Activated T-helper 17 cell treated with anti-CD3 and anti-CD28 coated beads, Interleukin-2, amount 50 U/mL, for 72 hours (primary cell): ENCODE data around the gene PNMT. TPM values are rescaled to one million over a fixed set of nuclear protein-coding genes. Genes with fewer than 3 reads are reported as not detected.

Source experiments
- ATAC-seq: fragments of 150-1000 bp; cut with Tn5 transposase; replicated peaks from 2 replicates; pipeline ENCODE4 v1.10.0; 2021; ENCODE audit warnings: mild to moderate bottlenecking, moderate library complexity
- H3K27ac Mint-ChIP-seq: one replicate; pipeline ENCODE4 v1.8.0; 2022; ENCODE audit warnings: mixed read lengths
- H3K27me3 Mint-ChIP-seq: one replicate; pipeline ENCODE4 v1.8.0; 2022; ENCODE audit warnings: mixed read lengths
- H3K36me3 Mint-ChIP-seq: one replicate; pipeline ENCODE4 v1.8.0; 2022; ENCODE audit warnings: low read depth, mild to moderate bottlenecking, mixed read lengths
- H3K4me1 Mint-ChIP-seq: one replicate; pipeline ENCODE4 v1.8.0; 2022; ENCODE audit warnings: mixed read lengths
- H3K4me3 Mint-ChIP-seq: one replicate; pipeline ENCODE4 v1.8.0; 2022; ENCODE audit warnings: mild to moderate bottlenecking, mixed read lengths
- H3K9me3 Mint-ChIP-seq: one replicate; pipeline ENCODE4 v1.8.0; 2022; ENCODE audit warnings: mixed read lengths
- total RNA-seq, 2 donors: library from RNA; stranded (reverse); gene quantifications; one replicate each; pipeline ENCODE4 v1.2.3, GENCODE V29; 2022

Gene PNMT
- total RNA-seq, 2 donors from 2014 or later, result not detected

DNA sequence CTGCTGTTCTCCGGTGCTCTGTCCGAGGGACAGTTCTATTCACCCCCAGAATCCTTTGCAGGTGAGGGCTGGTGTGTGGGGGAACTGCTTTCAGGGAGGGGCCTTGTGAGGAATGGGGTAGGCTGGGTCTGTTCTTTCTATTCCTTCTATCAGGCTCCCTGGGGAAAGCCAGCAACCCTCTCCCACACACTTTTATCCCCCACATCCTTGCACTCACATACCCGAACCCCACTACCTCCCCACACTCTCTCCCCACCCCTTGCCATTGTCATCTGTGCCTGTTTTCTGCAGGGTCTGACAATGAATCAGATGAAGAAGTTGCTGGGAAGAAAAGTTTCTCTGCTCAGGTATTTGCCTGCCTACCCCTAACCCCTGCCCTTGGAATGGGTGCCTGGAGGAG, 9.5 kb upstream of the PNMT start:
- no peak overlapping the region for H3K27ac Mint-ChIP-seq
- no peaks in the 10 kb centered on the region for H3K27me3 Mint-ChIP-seq

DNA sequence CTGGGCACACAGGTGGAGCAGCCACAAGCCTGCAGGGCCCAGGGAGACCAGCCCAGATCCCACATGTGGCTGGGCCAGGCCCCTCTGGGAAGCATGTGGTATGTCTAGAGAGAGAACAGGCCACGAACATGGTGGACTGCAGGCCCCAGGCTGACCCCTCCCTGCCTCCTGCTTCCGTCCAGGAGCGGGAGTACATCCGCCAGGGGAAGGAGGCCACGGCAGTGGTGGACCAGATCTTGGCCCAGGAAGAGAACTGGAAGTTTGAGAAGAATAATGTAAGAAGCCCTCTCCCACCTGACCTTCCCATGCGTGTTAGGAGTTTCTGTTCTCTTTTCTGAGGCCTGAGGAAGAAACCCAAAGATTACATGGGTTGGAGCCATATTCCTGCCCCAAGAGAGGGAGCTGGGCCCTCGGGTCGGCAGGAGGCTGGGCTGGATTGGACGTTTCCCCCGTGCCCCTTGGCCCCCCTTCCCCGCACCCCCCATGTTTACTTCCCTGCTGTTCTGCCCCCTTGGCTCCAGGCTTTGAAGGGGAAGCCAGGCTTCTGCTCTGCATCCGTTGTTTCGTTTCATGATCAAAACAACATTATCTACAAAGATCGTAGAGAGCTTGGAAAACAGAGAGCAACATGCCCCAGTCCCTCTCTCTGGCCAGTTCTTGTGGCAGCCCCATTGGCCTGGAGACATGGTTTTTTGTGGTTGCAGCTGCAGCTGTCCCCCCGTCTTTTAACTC, 8.8 kb upstream of the PNMT start:
- no peak overlapping the region for H3K27ac Mint-ChIP-seq
- H3K27me3 Mint-ChIP-seq, result no peaks in the 10 kb centered on the region
- no peaks in the 10 kb centered on the region for H3K4me1 Mint-ChIP-seq
- no peak overlapping the region for H3K4me3 Mint-ChIP-seq
- H3K9me3 Mint-ChIP-seq, result no peaks in the 10 kb centered on the region
- H3K36me3 Mint-ChIP-seq, result peaks cover 51% of the 10 kb centered on the region
- ATAC-seq, result no peak

More for the DNA sequence above, 9.5 kb upstream of the PNMT start:
- Mint-ChIP-seq H3K36me3 (peaks cover 54% of the 10 kb centered on the region), H3K4me1 (no peaks in the 10 kb centered on the region), H3K4me3 (no peak overlapping the region), H3K9me3 (no peaks in the 10 kb centered on the region)
- ATAC-seq, result no peak

DNA sequence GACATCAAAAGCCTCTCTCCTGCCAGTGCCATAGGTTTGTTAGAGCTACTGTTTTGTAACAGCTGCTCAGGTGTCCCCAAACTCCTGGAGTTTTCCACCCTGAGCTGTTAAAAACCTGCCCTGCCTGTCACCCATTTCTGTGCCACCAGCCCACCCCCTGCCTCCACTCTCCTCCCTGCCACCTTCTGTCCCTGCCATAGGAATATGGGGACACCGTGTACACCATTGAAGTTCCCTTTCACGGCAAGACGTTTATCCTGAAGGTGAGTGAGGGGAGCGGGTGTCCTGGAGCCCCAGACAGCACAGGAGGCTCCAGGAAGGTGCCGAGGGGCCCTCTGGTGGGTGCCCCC, 8.3 kb upstream of the PNMT start:
- peaks cover 47% of the 10 kb centered on the region for H3K36me3 Mint-ChIP-seq
- no peaks in the 10 kb centered on the region for H3K4me1 Mint-ChIP-seq
- no peak overlapping the region for H3K27ac Mint-ChIP-seq
- no peak for ATAC-seq
- no peak overlapping the region for H3K4me3 Mint-ChIP-seq
- no peaks in the 10 kb centered on the region for H3K27me3 Mint-ChIP-seq
- no peaks in the 10 kb centered on the region for H3K9me3 Mint-ChIP-seq

DNA sequence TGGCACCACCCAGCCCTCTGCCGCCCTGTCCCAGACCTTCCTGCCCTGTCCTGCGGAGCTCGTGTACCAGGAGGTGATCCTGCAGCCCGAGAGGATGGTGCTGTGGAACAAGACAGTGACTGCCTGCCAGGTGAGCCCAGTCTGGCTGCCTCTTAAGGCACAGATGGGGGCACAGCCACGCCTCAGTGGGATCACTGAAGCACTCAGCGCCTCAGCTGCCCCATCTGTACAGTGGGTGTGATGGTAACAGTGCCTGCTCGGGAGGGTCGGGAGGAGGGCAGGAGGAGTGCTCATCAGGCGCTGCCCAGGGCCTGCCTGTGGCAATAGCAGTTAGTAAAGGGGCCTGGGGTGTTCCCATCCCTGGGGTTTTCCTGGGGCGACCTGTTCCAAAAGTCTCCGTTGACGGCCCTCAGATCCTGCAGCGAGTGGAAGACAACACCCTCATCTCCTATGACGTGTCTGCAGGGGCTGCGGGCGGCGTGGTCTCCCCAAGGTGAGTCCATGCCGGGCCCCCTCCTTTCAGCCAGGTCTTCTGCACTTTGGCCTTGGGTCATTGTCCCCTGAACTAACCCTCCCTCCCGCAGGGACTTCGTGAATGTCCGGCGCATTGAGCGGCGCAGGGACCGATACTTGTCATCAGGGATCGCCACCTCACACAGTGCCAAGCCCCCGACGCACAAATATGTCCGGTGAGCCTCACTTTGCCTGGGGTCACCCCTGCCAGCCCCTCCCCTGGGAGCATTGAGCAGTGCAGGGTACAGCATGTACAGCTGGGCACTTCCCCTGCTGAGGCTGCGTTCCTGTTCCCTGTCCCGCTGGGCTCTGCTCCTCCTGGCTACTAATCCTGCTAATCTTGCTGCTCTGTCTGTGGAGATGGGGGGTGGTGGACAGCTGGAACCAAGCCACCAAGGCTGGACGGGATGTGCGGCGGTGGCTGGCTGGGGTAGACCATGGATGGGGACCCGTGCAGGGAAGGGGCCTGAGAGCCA, 7.6 kb upstream of the PNMT start:
- H3K27me3 Mint-ChIP-seq, result no peaks in the 10 kb centered on the region
- no peaks in the 10 kb centered on the region for H3K4me1 Mint-ChIP-seq
- peaks cover 40% of the 10 kb centered on the region for H3K36me3 Mint-ChIP-seq
- no peaks in the 10 kb centered on the region for H3K9me3 Mint-ChIP-seq
- ATAC-seq, result no peak
- H3K4me3 Mint-ChIP-seq, result no peak overlapping the region
- no peak overlapping the region for H3K27ac Mint-ChIP-seq

DNA sequence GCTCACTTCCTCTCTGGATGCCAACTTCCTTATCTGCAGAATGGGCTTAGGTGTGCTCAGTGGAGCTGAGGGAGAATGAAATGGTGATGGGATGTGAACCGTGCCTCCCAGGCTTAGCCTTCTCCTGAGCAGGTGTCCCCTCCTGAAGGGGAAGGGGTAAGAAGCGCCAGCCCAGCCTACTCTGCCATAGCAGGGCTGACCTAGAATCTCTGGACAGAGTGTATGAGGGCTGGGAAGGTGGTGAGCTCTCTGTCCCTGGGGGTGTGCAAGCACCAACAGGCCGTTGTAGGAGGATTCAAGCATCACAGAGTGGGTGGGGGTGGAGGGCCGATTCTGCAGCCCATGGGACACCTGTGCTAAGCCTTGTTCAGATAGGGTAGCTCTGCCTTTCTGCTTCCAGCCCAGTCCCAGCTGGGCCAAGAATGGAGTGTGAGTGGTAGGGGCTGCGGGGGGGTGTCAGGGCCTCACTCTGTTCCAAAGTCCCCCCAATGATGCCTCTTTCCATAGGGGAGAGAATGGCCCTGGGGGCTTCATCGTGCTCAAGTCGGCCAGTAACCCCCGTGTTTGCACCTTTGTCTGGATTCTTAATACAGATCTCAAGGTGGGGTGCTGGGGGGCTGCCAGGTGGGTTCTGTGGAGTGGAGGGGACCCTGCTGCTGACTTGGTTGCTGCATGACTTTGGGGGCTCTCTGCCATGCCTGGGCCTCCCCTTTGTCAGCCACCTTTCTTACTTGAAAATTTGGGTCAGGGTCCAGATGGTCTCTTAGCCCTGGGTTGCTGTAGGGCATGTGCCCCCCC, 6.3 kb upstream of the PNMT start:
- no peak for ATAC-seq
- H3K27me3 Mint-ChIP-seq, result peaks cover 4% of the 10 kb centered on the region
- H3K9me3 Mint-ChIP-seq, result no peaks in the 10 kb centered on the region
- no peaks in the 10 kb centered on the region for H3K4me1 Mint-ChIP-seq
- no peak overlapping the region for H3K4me3 Mint-ChIP-seq
- H3K36me3 Mint-ChIP-seq, result peaks cover 35% of the 10 kb centered on the region
- H3K27ac Mint-ChIP-seq, result no peak overlapping the region

DNA sequence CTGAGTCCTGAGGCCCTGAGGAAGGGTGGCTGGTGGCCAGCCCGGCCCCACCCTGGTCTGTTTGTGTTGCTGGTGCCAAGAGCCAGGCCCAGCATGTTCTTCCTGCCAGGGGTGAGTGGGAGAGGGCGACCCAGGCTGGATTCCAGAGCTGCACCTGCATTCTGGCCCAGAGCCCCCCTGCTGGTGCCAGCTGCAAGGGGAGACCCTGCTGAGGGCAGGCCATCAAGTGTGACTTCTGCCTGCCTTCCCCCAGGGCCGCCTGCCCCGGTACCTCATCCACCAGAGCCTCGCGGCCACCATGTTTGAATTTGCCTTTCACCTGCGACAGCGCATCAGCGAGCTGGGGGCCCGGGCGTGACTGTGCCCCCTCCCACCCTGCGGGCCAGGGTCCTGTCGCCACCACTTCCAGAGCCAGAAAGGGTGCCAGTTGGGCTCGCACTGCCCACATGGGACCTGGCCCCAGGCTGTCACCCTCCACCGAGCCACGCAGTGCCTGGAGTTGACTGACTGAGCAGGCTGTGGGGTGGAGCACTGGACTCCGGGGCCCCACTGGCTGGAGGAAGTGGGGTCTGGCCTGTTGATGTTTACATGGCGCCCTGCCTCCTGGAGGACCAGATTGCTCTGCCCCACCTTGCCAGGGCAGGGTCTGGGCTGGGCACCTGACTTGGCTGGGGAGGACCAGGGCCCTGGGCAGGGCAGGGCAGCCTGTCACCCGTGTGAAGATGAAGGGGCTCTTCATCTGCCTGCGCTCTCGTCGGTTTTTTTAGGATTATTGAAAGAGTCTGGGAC, 5.5 kb upstream of the PNMT start:
- no peak overlapping the region for H3K4me3 Mint-ChIP-seq
- H3K27me3 Mint-ChIP-seq, result peaks cover 4% of the 10 kb centered on the region
- H3K27ac Mint-ChIP-seq, result no peak overlapping the region
- ATAC-seq, result no peak
- no peaks in the 10 kb centered on the region for H3K9me3 Mint-ChIP-seq
- no peaks in the 10 kb centered on the region for H3K4me1 Mint-ChIP-seq
- H3K36me3 Mint-ChIP-seq, result peaks cover 33% of the 10 kb centered on the region

DNA sequence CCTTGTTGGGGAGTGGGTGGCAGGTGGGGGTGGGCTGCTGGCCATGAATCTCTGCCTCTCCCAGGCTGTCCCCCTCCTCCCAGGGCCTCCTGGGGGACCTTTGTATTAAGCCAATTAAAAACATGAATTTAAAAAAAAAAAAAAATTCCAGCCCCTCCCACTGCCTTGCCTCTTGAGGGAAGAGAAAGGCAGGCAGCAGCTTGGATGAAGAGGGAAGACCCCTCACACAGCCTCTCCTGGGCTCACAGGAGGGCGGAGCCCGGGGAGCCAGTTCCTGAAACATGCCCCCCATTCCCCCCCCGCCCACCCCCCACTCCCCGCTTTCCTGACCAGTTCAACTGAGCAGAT, 4.9 kb upstream of the PNMT start:
- ATAC-seq, result no peak
- Mint-ChIP-seq H3K4me1 (peaks cover under 1% of the 10 kb centered on the region), H3K9me3 (no peaks in the 10 kb centered on the region), H3K36me3 (peaks cover 27% of the 10 kb centered on the region), H3K27ac (no peak overlapping the region), H3K4me3 (no peak overlapping the region), H3K27me3 (peaks cover 4% of the 10 kb centered on the region)

DNA sequence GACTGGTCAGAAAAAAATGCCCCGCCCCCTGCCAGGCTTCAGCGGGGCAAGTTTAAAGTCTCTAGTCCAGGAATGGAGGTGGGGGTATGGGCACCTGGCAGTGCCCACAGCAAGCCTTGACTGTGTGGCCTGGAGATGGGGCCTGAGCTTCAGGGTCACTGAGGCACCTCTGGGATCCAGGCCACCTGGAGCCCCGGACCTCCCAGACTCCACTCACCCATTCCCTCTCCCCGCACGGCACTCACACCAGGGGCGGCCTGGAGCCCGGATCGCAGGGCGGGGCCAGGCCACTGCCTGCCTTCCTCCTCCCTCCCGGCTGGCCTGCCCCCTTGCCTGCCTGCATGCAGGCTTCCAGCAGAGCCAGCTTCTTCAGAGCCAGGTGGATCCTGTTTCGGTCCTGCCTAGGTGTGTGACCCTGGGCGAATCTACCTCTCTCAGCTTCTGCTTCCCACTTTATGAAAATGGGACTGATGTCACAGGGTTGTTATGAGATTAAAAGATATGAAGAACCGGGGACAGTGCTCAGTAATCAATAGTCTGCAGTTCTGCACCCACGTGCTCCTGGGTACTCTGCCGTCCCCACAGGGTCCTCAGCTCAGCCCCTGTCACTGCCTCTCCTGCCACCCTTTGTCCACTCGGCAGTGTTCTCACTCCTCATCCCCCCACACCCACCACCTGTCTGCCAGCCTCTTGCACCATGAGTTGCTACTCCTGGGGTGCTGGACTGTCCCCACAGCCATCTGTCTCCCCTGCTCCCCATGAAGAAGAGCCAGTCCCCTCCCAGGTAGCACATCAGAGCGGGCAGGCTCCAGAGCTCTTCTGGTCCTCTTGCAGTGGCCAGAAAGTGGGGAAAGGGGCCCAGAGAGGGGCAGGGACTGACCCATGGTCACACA, 4.3 kb upstream of the PNMT start:
- Mint-ChIP-seq H3K27ac (no peak overlapping the region), H3K4me1 (peaks cover 5% of the 10 kb centered on the region), H3K4me3 (no peak overlapping the region), H3K36me3 (peaks cover 24% of the 10 kb centered on the region), H3K9me3 (no peaks in the 10 kb centered on the region), H3K27me3 (peaks cover 9% of the 10 kb centered on the region)
- no peak for ATAC-seq

DNA sequence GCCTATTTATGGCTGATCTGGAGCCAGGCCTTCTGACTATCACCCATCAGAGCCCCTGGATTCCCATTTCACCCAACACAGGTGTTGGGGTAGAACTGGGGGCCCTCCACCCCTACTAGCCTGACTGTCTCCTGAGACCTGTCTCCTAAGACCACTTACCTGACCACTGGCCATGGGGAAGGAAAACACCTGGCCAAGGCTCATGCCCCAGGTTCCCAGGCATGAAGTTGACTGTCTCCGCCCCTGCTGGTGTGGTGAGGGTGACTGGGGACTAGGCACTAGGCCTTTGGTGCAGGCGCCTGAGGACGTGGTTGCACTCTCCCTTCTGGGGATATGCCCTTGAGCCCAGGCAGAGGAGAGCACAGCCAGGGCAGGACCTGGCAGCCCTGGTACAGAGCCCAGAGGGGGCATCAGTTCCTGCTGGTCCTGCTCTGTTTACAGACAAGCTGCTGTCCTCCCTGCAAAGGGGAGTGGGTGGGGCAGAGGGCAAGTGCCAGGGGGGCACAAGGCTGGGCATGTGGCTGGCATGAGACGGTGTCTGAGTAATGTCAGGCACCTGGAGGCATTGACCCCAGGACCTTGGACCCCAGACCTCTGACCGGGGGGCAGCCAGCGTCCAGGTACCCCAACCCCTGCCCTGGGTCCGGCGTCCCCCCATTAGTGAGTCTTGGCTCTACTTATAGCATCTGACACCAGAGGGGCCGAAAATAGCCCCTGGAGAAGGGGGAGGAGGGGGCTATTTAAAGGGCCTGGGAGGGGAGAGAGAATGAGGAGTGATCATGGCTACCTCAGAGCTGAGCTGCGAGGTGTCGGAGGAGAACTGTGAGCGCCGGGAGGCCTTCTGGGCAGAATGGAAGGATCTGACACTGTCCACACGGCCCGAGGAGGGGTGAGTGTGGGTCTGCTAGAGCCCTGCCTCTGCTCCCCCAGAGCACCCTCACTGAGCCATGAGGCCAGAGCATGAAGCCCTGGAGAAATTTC, 3.4 kb upstream of the PNMT start, which contains the start of gene TCAP:
TCAP (plus strand) TSS at position 769 of the 981 bp plus-strand sequence; CDS start at position 780, 11 bp downstream.
- Mint-ChIP-seq H3K4me3 (no peak within 1 kb of the TSS), H3K36me3 (peaks cover 15% of the 10 kb centered on the region), H3K9me3 (no peaks in the 10 kb centered on the region), H3K27ac (no peak within 1 kb of the TSS), H3K27me3 (peaks cover 13% of the 10 kb centered on the region), H3K4me1 (peaks cover 5% of the 10 kb centered on the region)
- ATAC-seq, result no peak

DNA sequence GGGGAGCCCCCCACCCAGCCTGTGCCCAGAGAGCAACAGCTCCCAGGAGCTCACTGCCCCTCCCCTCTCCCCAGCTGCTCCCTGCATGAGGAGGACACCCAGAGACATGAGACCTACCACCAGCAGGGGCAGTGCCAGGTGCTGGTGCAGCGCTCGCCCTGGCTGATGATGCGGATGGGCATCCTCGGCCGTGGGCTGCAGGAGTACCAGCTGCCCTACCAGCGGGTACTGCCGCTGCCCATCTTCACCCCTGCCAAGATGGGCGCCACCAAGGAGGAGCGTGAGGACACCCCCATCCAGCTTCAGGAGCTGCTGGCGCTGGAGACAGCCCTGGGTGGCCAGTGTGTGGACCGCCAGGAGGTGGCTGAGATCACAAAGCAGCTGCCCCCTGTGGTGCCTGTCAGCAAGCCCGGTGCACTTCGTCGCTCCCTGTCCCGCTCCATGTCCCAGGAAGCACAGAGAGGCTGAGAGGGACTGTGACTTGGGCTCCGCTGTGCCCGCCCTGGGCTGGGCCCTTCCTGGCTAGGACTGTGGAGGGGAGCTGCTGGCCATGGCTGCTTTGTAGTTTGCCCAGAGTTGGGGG, 2.5 kb upstream of the PNMT start:
- peaks cover 14% of the 10 kb centered on the region for H3K36me3 Mint-ChIP-seq
- H3K27me3 Mint-ChIP-seq, result peaks cover 17% of the 10 kb centered on the region
- H3K27ac Mint-ChIP-seq, result no peak overlapping the region
- peak; percentile 30 for ATAC-seq
- no peak overlapping the region for H3K4me3 Mint-ChIP-seq
- H3K4me1 Mint-ChIP-seq, result peaks cover 5% of the 10 kb centered on the region
- no peaks in the 10 kb centered on the region for H3K9me3 Mint-ChIP-seq

DNA sequence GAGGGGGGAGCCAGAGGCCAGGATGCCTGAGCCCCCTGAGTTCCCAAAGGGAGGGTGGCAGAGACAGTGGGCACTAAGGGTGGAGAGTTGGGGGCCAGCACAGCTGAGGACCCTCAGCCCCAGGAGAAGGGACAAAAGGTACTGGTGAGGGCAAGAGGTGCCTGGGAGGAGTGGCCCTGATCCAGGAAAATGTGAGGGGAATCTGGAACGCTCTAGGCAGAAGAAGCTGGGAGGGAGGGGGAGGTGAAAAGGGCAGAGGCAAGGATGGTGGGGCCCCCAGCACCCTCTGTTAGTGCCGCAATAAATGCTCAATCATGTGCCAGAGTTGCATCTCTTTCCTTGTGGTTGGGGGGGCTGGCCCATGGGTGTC, 2.0 kb upstream of the PNMT start:
- ATAC-seq, result no peak
- H3K4me1 Mint-ChIP-seq, result peaks cover 5% of the 10 kb centered on the region
- peaks cover 17% of the 10 kb centered on the region for H3K27me3 Mint-ChIP-seq
- H3K27ac Mint-ChIP-seq, result no peak overlapping the region
- no peak overlapping the region for H3K4me3 Mint-ChIP-seq
- H3K36me3 Mint-ChIP-seq, result peaks cover 9% of the 10 kb centered on the region
- H3K9me3 Mint-ChIP-seq, result no peaks in the 10 kb centered on the region
